Ectodermal cell (in vitro differentiated cells): Measurements from ENCODE around the gene PIGN.
"Not testable (repeated sequence)": the region's sequence is repeated elsewhere in the genome, so short reads cannot be mapped to it uniquely, and the experiment has no call there.

Experiments
- H3K27ac ChIP-seq: 2 replicates; pipeline ENCODE4 v1.7.0; 2013; ENCODE audit warnings: mild to moderate bottlenecking, low read depth, low read length; ENCODE audit not compliant: insufficient read depth, poor library complexity, severe bottlenecking
- H3K27me3 ChIP-seq: 2 replicates; pipeline ENCODE4 v1.7.0; 2013; ENCODE audit warnings: mild to moderate bottlenecking, low read length; ENCODE audit not compliant: insufficient read depth, control insufficient read depth, poor library complexity, severe bottlenecking
- H3K36me3 ChIP-seq: one replicate; pipeline ENCODE4 v1.7.0; 2013; ENCODE audit warnings: low read length; ENCODE audit not compliant: control insufficient read depth, insufficient read depth
- H3K4me1 ChIP-seq: one replicate; pipeline ENCODE4 v1.7.0; 2013; ENCODE audit warnings: low read length; ENCODE audit not compliant: control insufficient read depth, insufficient read depth
- H3K4me3 ChIP-seq: 2 replicates; pipeline ENCODE4 v1.7.0; 2013; ENCODE audit warnings: low read depth, low read length, control low read depth; ENCODE audit not compliant: insufficient read depth
- H3K9me3 ChIP-seq: 2 replicates; pipeline ENCODE4 v1.7.0; 2013; ENCODE audit warnings: mild to moderate bottlenecking, low read length, moderate library complexity; ENCODE audit not compliant: control insufficient read depth
- WGBS, 2 experiments: methylation state at CpG; one replicate each; pipeline ENCODE4 v1.1.7; 2013; ENCODE audit warnings: missing lambda C conversion rate in 2 of 2; 5-methylcytosine and 5-hydroxymethylcytosine counted together

The PIGN gene

GRCh38 chr18:62183578-62184195 lies 3.2 kb downstream of the PIGN start:
- Histone ChIP-seq H3K4me3 (no peak overlapping the region), H3K36me3 (no peaks in the 10 kb centered on the region), H3K27ac (no peak overlapping the region), H3K27me3 (no peaks in the 10 kb centered on the region), H3K9me3 (no peaks in the 10 kb centered on the region), H3K4me1 (no peaks in the 10 kb centered on the region)
- 25 to 29% methylated on average over 1 of the region's 2 CpGs for WGBS, 2 experiments

- no peaks in the 10 kb centered on the region for H3K4me1 ChIP-seq
- WGBS, 2 experiments = 88 to 89% methylated on average over 3 of the region's 3 CpGs
- no peak overlapping the region for H3K27ac ChIP-seq
- no peaks in the 10 kb centered on the region for H3K36me3 ChIP-seq
- no peaks in the 10 kb centered on the region for H3K27me3 ChIP-seq
- H3K4me3 ChIP-seq = no peak overlapping the region
- no peaks in the 10 kb centered on the region for H3K9me3 ChIP-seq
Observed at GRCh38 chr18:62182220-62182619, 4.6 kb downstream of the PIGN start.

- H3K4me1 ChIP-seq = no peaks in the 10 kb centered on the region
- no peaks in the 10 kb centered on the region for H3K27me3 ChIP-seq
- H3K4me3 ChIP-seq = no peak overlapping the region
- WGBS, 2 experiments = 91 to 94% methylated on average over 4 of the region's 4 CpGs
- H3K9me3 ChIP-seq = no peaks in the 10 kb centered on the region
- no peaks in the 10 kb centered on the region for H3K36me3 ChIP-seq
- no peak overlapping the region for H3K27ac ChIP-seq
Observed at GRCh38 chr18:62179213-62179612, 7.6 kb downstream of the PIGN start.

GRCh38 chr18:62177271-62177670 lies 9.6 kb downstream of the PIGN start:
- 93 to 100% methylated on average over 1 to 3 of the region's 3 CpGs for WGBS, 2 experiments
- Histone ChIP-seq H3K9me3 (no peaks in the 10 kb centered on the region), H3K27me3 (no peaks in the 10 kb centered on the region), H3K4me3 (no peak overlapping the region), H3K4me1 (no peaks in the 10 kb centered on the region), H3K36me3 (no peaks in the 10 kb centered on the region), H3K27ac (no peak overlapping the region)

GRCh38 chr18:62175521-62175920 lies 11.3 kb downstream of the PIGN start:
- Histone ChIP-seq H3K4me1 (no peaks in the 10 kb centered on the region), H3K27ac (no peak overlapping the region), H3K4me3 (no peak overlapping the region), H3K36me3 (no peaks in the 10 kb centered on the region), H3K9me3 (no peaks in the 10 kb centered on the region), H3K27me3 (no peaks in the 10 kb centered on the region)
- WGBS, 2 experiments = 83 to 90% methylated on average over 2 to 3 of the region's 3 CpGs

GRCh38 chr18:62172298-62172697 lies 14.6 kb downstream of the PIGN start:
- no peaks in the 10 kb centered on the region for H3K36me3 ChIP-seq
- H3K4me3 ChIP-seq = no peak overlapping the region
- H3K9me3 ChIP-seq = no peaks in the 10 kb centered on the region
- H3K27ac ChIP-seq = no peak overlapping the region
- H3K27me3 ChIP-seq = no peaks in the 10 kb centered on the region
- H3K4me1 ChIP-seq = no peaks in the 10 kb centered on the region

GRCh38 chr18:62170857-62171256 lies 16.0 kb downstream of the PIGN start:
- H3K36me3 ChIP-seq = no peaks in the 10 kb centered on the region
- no peak overlapping the region for H3K27ac ChIP-seq
- WGBS, 2 experiments = 100% methylated on average over 1 of the region's 1 CpG

GRCh38 chr18:62166524-62166923 lies 20.3 kb downstream of the PIGN start:
- not testable (repeated sequence) for H3K4me1 ChIP-seq, H3K4me3 ChIP-seq, H3K27me3 ChIP-seq, H3K36me3 ChIP-seq, H3K27ac ChIP-seq, H3K9me3 ChIP-seq
- 92% methylated on average over 1 of the region's 1 CpG for WGBS, 2 experiments

More at GRCh38 chr18:62170857-62171256, 16.0 kb downstream of the PIGN start:
- Histone ChIP-seq H3K9me3 (no peaks in the 10 kb centered on the region), H3K4me1 (no peaks in the 10 kb centered on the region), H3K4me3 (no peak overlapping the region), H3K27me3 (no peaks in the 10 kb centered on the region)

GRCh38 chr18:62165583-62165982 lies 21.3 kb downstream of the PIGN start:
- H3K4me1 ChIP-seq = no peaks in the 10 kb centered on the region
- H3K9me3 ChIP-seq = no peaks in the 10 kb centered on the region
- H3K27me3 ChIP-seq = no peaks in the 10 kb centered on the region
- no peak overlapping the region for H3K27ac ChIP-seq
- no peak overlapping the region for H3K4me3 ChIP-seq
- no peaks in the 10 kb centered on the region for H3K36me3 ChIP-seq
- 96% methylated on average over 3 of the region's 3 CpGs for WGBS, 2 experiments

GRCh38 chr18:62164855-62165487 lies 21.9 kb downstream of the PIGN start:
- H3K9me3 ChIP-seq = no peaks in the 10 kb centered on the region
- H3K4me3 ChIP-seq = no peak overlapping the region
- no peaks in the 10 kb centered on the region for H3K36me3 ChIP-seq
- H3K4me1 ChIP-seq = no peaks in the 10 kb centered on the region
- 78 to 79% methylated on average over 5 of the region's 5 CpGs for WGBS, 2 experiments
- H3K27me3 ChIP-seq = no peaks in the 10 kb centered on the region
- no peak overlapping the region for H3K27ac ChIP-seq
